H9 (cell line): ENCODE measurements around the gene IPO9. TPM values are rescaled to one million over a fixed set of nuclear protein-coding genes. Genes with fewer than 3 reads are reported as not detected.

Experiments used
- DNase-seq: peaks from one replicate; pipeline ENCODE4 v3.0.0-alpha.2; 2017
- H2AFZ ChIP-seq: one replicate; pipeline ENCODE4 v1.6.1; 2013; ENCODE audit warnings: mild to moderate bottlenecking, low read length, control low read depth, moderate library complexity
- H2AK5ac ChIP-seq: 2 replicates; pipeline ENCODE4 v1.6.1; 2013; ENCODE audit warnings: low read length, control low read depth, mixed read lengths; ENCODE audit not compliant: insufficient read length
- H2BK120ac ChIP-seq: one replicate; pipeline ENCODE4 v1.6.1; 2013; ENCODE audit warnings: low read depth, mild to moderate bottlenecking, low read length, control low read depth, inconsistent platforms; ENCODE audit not compliant: poor library complexity, severe bottlenecking
- H2BK12ac ChIP-seq: 2 replicates; pipeline ENCODE4 v1.6.1; 2013; ENCODE audit warnings: low read length, control low read depth, mixed read lengths, low read depth; ENCODE audit not compliant: insufficient read length
- H2BK15ac ChIP-seq: 2 replicates; pipeline ENCODE4 v1.6.1; 2013; ENCODE audit warnings: low read depth, low read length, control low read depth
- H2BK20ac ChIP-seq: one replicate; pipeline ENCODE4 v1.6.1; 2013; ENCODE audit warnings: low read depth, mild to moderate bottlenecking, low read length, control low read depth, inconsistent platforms; ENCODE audit not compliant: poor library complexity, severe bottlenecking
- H2BK5ac ChIP-seq: 2 replicates; pipeline ENCODE4 v1.6.1; 2013; ENCODE audit warnings: low read length, control low read depth, mixed read lengths; ENCODE audit not compliant: insufficient read length
- H3K14ac ChIP-seq: 2 replicates; pipeline ENCODE4 v1.6.1; 2013; ENCODE audit warnings: low read length, control low read depth; ENCODE audit not compliant: insufficient read depth
- H3K18ac ChIP-seq: 2 replicates; pipeline ENCODE4 v1.6.1; 2013; ENCODE audit warnings: low read depth, mild to moderate bottlenecking, mixed read lengths, low read length, control low read depth; ENCODE audit not compliant: insufficient read length
- H3K23ac ChIP-seq: 2 replicates; pipeline ENCODE4 v1.6.1; 2013; ENCODE audit warnings: low read length, control low read depth, mixed read lengths, low read depth; ENCODE audit not compliant: insufficient read length
- H3K23me2 ChIP-seq: 2 replicates; pipeline ENCODE4 v1.6.1; 2013; ENCODE audit warnings: low read depth, mild to moderate bottlenecking, mixed read lengths, low read length, control low read depth; ENCODE audit not compliant: insufficient read length, poor library complexity, severe bottlenecking
- H3K27ac ChIP-seq: 2 replicates; pipeline ENCODE4 v1.5.1; 2013; ENCODE audit warnings: low read length, control low read depth, mixed read lengths, low read depth; ENCODE audit not compliant: insufficient read length
- H3K27me3 ChIP-seq: 2 replicates; pipeline ENCODE4 v1.6.1; 2013; ENCODE audit warnings: low read length, control low read depth, inconsistent platforms; ENCODE audit not compliant: insufficient read depth
- H3K4ac ChIP-seq: 2 replicates; pipeline ENCODE4 v1.6.1; 2013; ENCODE audit warnings: low read depth, mild to moderate bottlenecking, control low read depth, inconsistent platforms, low read length, moderate library complexity
- H3K4me1 ChIP-seq: 2 replicates; pipeline ENCODE4 v1.6.1; 2013; ENCODE audit warnings: low read length, control low read depth, inconsistent platforms; ENCODE audit not compliant: insufficient read depth
- H3K4me2 ChIP-seq: 2 replicates; pipeline ENCODE4 v1.6.1; 2013; ENCODE audit warnings: low read length, control low read depth, mixed read lengths; ENCODE audit not compliant: insufficient read length, insufficient read depth
- H3K56ac ChIP-seq: 2 replicates; pipeline ENCODE4 v1.6.1; 2013; ENCODE audit warnings: low read depth, mild to moderate bottlenecking, mixed read lengths, low read length, control low read depth; ENCODE audit not compliant: insufficient read length
- H3K79me1 ChIP-seq: 2 replicates; pipeline ENCODE4 v1.6.1; 2013; ENCODE audit warnings: low read depth, mild to moderate bottlenecking, moderate library complexity, low read length, control low read depth, inconsistent platforms; ENCODE audit not compliant: insufficient read depth, poor library complexity, severe bottlenecking
- H3K79me2 ChIP-seq: 2 replicates; pipeline ENCODE4 v1.6.1; 2013; ENCODE audit warnings: low read length, control low read depth, inconsistent platforms; ENCODE audit not compliant: insufficient read depth
- H3K9ac ChIP-seq: 2 replicates; pipeline ENCODE4 v1.6.1; 2013; ENCODE audit warnings: low read length, control low read depth, mixed read lengths; ENCODE audit not compliant: insufficient read length; ENCODE audit errors: extremely low read depth
- H3K9me3 ChIP-seq: one replicate; pipeline ENCODE4 v1.6.1; 2013; ENCODE audit warnings: low read depth, low read length, inconsistent platforms; ENCODE audit not compliant: control insufficient read depth
- H3T11ph ChIP-seq: one replicate; pipeline ENCODE4 v1.6.1; 2013; ENCODE audit warnings: mild to moderate bottlenecking, low read length, control low read depth, inconsistent platforms
- H4K20me1 ChIP-seq: one replicate; pipeline ENCODE4 v1.6.1; 2013; ENCODE audit not compliant: control insufficient read depth, insufficient read length, insufficient read depth
- H4K5ac ChIP-seq: 2 replicates; pipeline ENCODE4 v1.6.1; 2013; ENCODE audit warnings: low read depth, mild to moderate bottlenecking, mixed read lengths, low read length, control low read depth; ENCODE audit not compliant: insufficient read length
- H4K8ac ChIP-seq: replicated peaks from 2 replicates; pipeline ENCODE4 v1.6.1; 2013; ENCODE audit warnings: low read length, control low read depth, mixed read lengths, low read depth; ENCODE audit not compliant: insufficient read length
- H4K91ac ChIP-seq: 2 replicates; pipeline ENCODE4 v1.6.1; 2013; ENCODE audit warnings: low read depth, mild to moderate bottlenecking, moderate library complexity, mixed read lengths, low read length, control low read depth; ENCODE audit not compliant: insufficient read length
- H3K27ac Mint-ChIP-seq, 3 experiments: 2 replicates in 2 of 3; 3 replicates in 1 of 3; pipeline ENCODE4 v1.8.0; 2020 to 2021; ENCODE audit warnings: mixed read lengths in 3 of 3, mild to moderate bottlenecking in 1 of 3, moderate library complexity in 1 of 3
- H3K27me3 Mint-ChIP-seq: 2 replicates; pipeline ENCODE4 v1.8.0; 2021; ENCODE audit warnings: low read depth, mild to moderate bottlenecking, moderate library complexity, mixed read lengths
- H3K36me3 Mint-ChIP-seq, 3 experiments: 2 replicates in 2 of 3; 3 replicates in 1 of 3; pipeline ENCODE4 v1.8.0; 2020 to 2021; ENCODE audit warnings: low read depth in 3 of 3, mixed read lengths in 3 of 3; ENCODE audit not compliant: insufficient read depth in 1 of 3
- H3K4me1 Mint-ChIP-seq, 2 experiments: 2 replicates each; pipeline ENCODE4 v1.8.0; 2020; ENCODE audit warnings: mixed read lengths in 2 of 2
- H3K4me3 Mint-ChIP-seq, 2 experiments: 2 replicates in 1 of 2; 3 replicates in 1 of 2; pipeline ENCODE4 v1.8.0; 2020 to 2021; ENCODE audit warnings: mild to moderate bottlenecking in 2 of 2, mixed read lengths in 2 of 2, moderate library complexity in 1 of 2
- H3K9me3 Mint-ChIP-seq, 2 experiments: 2 replicates in 1 of 2; 3 replicates in 1 of 2; pipeline ENCODE4 v1.8.0; 2020; ENCODE audit warnings: mild to moderate bottlenecking in 2 of 2, mixed read lengths in 2 of 2, moderate library complexity in 1 of 2
- CTCF ChIP-seq: fragments of 200-600 bp; sonication (generic); conservative IDR thresholded peaks from 3 replicates; pipeline ENCODE4 v1.8.0; 2021; ENCODE audit warnings: antibody characterized with exemption, mild to moderate bottlenecking
- WGBS: extraction: QIAGEN DNeasy Blood & Tissue Kit; methylation state at CpG from one replicate; pipeline ENCODE4 v1.1.7; 2013; ENCODE audit warnings: missing lambda C conversion rate, low lambda C conversion rate, mixed read lengths; ENCODE audit not compliant: insufficient read length; ENCODE audit errors: extremely low coverage; 5-methylcytosine and 5-hydroxymethylcytosine counted together
- total RNA-seq: library from RNA; stranded (reverse); gene quantifications from 2 replicates; pipeline ENCODE4 v1.2.1, GENCODE V29; 2021

IPO9 gene
- total RNA-seq, 1 experiment from 2014 or later = 104 TPM

GRCh38 chr1:201914456-201915235, 85.7 kb downstream of the IPO9 start:
- Histone ChIP-seq H4K91ac (no peak overlapping the region), H3K4me1 (no peaks in the 10 kb centered on the region), H3K23me2 (no peaks in the 10 kb centered on the region), H3K79me1 (no peaks in the 10 kb centered on the region), H3K9ac (no peak overlapping the region), H4K20me1 (no peaks in the 10 kb centered on the region), H3K27me3 (no peaks in the 10 kb centered on the region), H2AFZ (no peak overlapping the region), H3K18ac (no peak overlapping the region), H3K23ac (no peak overlapping the region), H2BK15ac (no peak overlapping the region), H3K4ac (no peak overlapping the region), H3T11ph (no peak overlapping the region), H3K27ac (no peak overlapping the region), H3K9me3 (no peaks in the 10 kb centered on the region), H3K79me2 (no peaks in the 10 kb centered on the region), H2BK5ac (no peak overlapping the region), H3K56ac (no peak overlapping the region), H2BK20ac (no peak overlapping the region), H3K14ac (no peak overlapping the region), H4K8ac (no peak overlapping the region), H2BK12ac (no peak overlapping the region), H2AK5ac (no peak overlapping the region), H3K4me2 (no peak overlapping the region), H4K5ac (no peak overlapping the region), H2BK120ac (no peak overlapping the region)
- Mint-ChIP-seq H3K27ac (no peak overlapping the region), H3K4me1 (peaks cover 9 to 16% of the 10 kb centered on the region in 2 experiments), H3K9me3 (no peaks in the 10 kb centered on the region), H3K36me3 (no peaks in the 10 kb centered on the region), H3K27me3 (no peaks in the 10 kb centered on the region; the same call in none of the 2 replicates), H3K4me3 (no peak overlapping the region; a peak in 1 of 5 replicates)
- no peak for DNase-seq
- TF ChIP-seq CTCF = no peak
- no CpG with 5 or more reads among the region's 14 CpGs for WGBS
